Measurements from ENCODE around the gene SEMA5A.

GRCh38 chr5:8993031-8993430 is 552.8 kb downstream of the SEMA5A start:
- TF ChIP-seq, protein P1, sequence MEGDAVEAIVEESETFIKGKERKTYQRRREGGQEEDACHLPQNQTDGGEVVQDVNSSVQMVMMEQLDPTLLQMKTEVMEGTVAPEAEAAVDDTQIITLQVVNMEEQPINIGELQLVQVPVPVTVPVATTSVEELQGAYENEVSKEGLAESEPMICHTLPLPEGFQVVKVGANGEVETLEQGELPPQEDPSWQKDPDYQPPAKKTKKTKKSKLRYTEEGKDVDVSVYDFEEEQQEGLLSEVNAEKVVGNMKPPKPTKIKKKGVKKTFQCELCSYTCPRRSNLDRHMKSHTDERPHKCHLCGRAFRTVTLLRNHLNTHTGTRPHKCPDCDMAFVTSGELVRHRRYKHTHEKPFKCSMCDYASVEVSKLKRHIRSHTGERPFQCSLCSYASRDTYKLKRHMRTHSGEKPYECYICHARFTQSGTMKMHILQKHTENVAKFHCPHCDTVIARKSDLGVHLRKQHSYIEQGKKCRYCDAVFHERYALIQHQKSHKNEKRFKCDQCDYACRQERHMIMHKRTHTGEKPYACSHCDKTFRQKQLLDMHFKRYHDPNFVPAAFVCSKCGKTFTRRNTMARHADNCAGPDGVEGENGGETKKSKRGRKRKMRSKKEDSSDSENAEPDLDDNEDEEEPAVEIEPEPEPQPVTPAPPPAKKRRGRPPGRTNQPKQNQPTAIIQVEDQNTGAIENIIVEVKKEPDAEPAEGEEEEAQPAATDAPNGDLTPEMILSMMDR (IDR thresholded peaks at IDR 0.05) = peak in 2 of 7 experiments; percentile 13 to 15
- TF ChIP-seq POLR2A (IDR thresholded peaks at IDR 0.05) = no peak
